Left ventricle myocardium inferior (tissue), 1 donor: ENCODE results near the gene CMKLR1. TPM values are rescaled to one million over a fixed set of nuclear protein-coding genes. Genes with fewer than 3 reads are reported as not detected.

ENCODE experiments used
- DNase-seq: peaks from one replicate; pipeline ENCODE4 v3.0.0-alpha.2; 2020
- H3K27ac ChIP-seq: fragments of 200-600 bp; replicated peaks from 2 replicates; pipeline ENCODE4 v1.8.0; 2021
- H3K27me3 ChIP-seq: fragments of 200-600 bp; 2 replicates; pipeline ENCODE4 v1.8.0; 2021; ENCODE audit warnings: low read depth
- H3K36me3 ChIP-seq: fragments of 200-600 bp; 2 replicates; pipeline ENCODE4 v1.8.0; 2021
- H3K4me1 ChIP-seq: fragments of 200-600 bp; 2 replicates; pipeline ENCODE4 v1.8.0; 2021
- H3K4me3 ChIP-seq: fragments of 200-600 bp; 2 replicates; pipeline ENCODE4 v1.8.0; 2021; ENCODE audit warnings: mild to moderate bottlenecking, moderate library complexity
- H3K9me3 ChIP-seq: fragments of 200-600 bp; replicated peaks from 2 replicates; pipeline ENCODE4 v1.8.0; 2021
- intact Hi-C: fragments of 100-400 bp; cut with micrococcal nuclease; formaldehyde crosslinking; loops from one replicate; pipeline ENCODE4 v1.11.0; 2022
- total RNA-seq: library from RNA; stranded (reverse); fragmentation: NEBNext Ultra II Directional; extraction: Animal tissue kit (Norgen Biotek cat#: 25700); gene quantifications from one replicate; pipeline ENCODE4 v1.2.1, GENCODE V29; 2021
- TF ChIP-seq, protein P1 (sequence below): fragments of 200-600 bp; IDR thresholded peaks from 2 replicates; pipeline ENCODE4 v1.8.0; 2021; ENCODE audit warnings: antibody characterized with exemption, mild to moderate bottlenecking, borderline replicate concordance
- donor health status: DM: no; HTN: yes; CAD: no; lungs with severe emphysema.

CMKLR1 gene
- total RNA-seq, 1 donor from 2014 or later = 5.7 TPM

DNA sequence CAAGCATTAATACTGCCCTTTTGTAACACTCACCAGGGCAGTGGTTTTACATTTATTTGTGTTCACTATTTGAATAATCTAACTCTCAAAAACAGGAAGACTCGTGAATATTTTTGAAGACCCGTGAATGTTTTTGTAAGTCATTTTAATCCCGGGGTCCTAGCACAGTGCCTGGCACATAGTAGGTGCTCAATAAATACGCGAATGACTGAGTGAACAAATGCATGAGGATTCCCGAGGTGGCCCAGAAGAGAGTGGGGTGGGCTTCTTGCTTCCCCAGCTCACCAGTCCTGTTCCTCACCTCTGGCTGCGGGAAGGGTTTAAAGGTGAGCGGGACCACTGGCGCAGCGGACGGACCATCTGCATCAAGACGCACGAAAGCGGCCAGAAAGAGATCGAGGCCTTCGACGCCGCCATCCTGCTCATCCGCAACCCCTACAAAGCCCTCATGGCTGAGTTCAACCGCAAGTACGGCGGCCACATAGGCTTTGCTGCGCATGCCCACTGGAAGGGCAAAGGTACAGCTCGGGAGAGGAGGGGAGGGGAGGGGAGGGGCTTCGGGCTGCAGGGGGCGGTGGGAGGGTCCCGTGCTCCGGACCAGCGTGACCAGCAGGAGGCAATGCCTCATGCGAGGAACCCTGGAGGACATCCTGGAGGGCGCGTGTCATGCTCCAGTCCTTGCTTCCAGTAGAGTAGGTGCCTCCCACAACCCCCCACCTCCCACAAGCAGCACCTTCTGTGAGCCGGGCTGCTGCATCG, 98.9 kb downstream of the CMKLR1 start:
- intact Hi-C loops = no loop called here
- Histone ChIP-seq H3K9me3 (peaks cover 12% of the 10 kb centered on the region), H3K36me3 (no peaks in the 10 kb centered on the region), H3K4me3 (no peak overlapping the region), H3K4me1 (no peaks in the 10 kb centered on the region), H3K27ac (no peak overlapping the region), H3K27me3 (peaks cover 55% of the 10 kb centered on the region)
- TF ChIP-seq, protein P1, sequence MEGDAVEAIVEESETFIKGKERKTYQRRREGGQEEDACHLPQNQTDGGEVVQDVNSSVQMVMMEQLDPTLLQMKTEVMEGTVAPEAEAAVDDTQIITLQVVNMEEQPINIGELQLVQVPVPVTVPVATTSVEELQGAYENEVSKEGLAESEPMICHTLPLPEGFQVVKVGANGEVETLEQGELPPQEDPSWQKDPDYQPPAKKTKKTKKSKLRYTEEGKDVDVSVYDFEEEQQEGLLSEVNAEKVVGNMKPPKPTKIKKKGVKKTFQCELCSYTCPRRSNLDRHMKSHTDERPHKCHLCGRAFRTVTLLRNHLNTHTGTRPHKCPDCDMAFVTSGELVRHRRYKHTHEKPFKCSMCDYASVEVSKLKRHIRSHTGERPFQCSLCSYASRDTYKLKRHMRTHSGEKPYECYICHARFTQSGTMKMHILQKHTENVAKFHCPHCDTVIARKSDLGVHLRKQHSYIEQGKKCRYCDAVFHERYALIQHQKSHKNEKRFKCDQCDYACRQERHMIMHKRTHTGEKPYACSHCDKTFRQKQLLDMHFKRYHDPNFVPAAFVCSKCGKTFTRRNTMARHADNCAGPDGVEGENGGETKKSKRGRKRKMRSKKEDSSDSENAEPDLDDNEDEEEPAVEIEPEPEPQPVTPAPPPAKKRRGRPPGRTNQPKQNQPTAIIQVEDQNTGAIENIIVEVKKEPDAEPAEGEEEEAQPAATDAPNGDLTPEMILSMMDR = no peak
- no peak for DNase-seq

DNA sequence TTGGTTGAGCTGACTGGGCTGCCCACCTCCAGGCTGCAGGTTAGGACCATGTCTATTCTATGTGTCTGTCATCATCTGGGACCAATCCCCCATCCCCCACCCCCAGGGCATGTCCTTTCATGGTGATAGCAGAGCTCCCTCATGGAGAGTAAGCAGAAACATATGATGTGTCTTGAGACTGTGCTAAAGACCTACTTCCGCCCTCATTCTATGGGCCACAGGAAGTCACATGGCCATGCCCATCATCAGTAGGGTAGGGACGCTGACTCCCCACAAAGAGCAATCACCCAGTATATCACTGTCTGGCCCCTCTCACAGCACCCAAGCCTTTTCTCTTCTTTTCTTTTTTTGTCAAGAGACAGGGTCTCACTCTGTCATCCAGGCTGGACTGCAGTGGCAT, 99.7 kb downstream of the CMKLR1 start:
- no peak for DNase-seq
- H3K9me3 ChIP-seq = peaks cover 12% of the 10 kb centered on the region
- H3K36me3 ChIP-seq = no peaks in the 10 kb centered on the region
- TF ChIP-seq, protein P1 = no peak
- no peak overlapping the region for H3K27ac ChIP-seq
- intact Hi-C loops = no loop called here
- no peak overlapping the region for H3K4me3 ChIP-seq
- H3K4me1 ChIP-seq = no peaks in the 10 kb centered on the region
- peaks cover 55% of the 10 kb centered on the region for H3K27me3 ChIP-seq

DNA sequence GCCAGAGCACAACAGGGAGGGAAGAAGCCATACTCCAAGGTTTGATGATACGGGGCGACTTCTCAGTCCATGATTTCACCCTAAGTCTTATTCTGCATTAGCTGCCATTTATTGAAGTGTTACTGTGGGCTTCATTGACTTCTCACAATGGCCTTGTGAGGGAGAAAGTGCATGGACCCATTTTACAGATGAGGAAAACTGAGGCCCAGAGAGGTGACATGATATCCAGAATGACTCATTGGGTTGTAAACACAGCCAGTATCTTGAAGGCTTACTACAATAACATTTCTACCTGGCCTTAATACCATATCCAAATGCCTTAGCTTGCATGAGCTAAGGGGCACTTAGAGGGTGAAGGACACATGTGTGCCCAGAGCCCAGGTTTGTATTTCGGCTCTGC, 100.6 kb downstream of the CMKLR1 start:
- peaks cover 12% of the 10 kb centered on the region for H3K9me3 ChIP-seq
- no peaks in the 10 kb centered on the region for H3K36me3 ChIP-seq
- intact Hi-C loops = no loop called here
- H3K27me3 ChIP-seq = peaks cover 55% of the 10 kb centered on the region
- TF ChIP-seq, protein P1 = no peak
- no peak overlapping the region for H3K4me3 ChIP-seq
- no peaks in the 10 kb centered on the region for H3K4me1 ChIP-seq
- DNase-seq = no peak
- no peak overlapping the region for H3K27ac ChIP-seq

Other genes with a start within 250 kb of the CMKLR1 start
- gene WSCD2, start 210.0 kb downstream of the CMKLR1 start, total RNA-seq = 0.14 TPM
- 4.2 TPM for gene FICD, start 176.0 kb upstream of the CMKLR1 start, total RNA-seq
- 24.9 TPM for gene SART3, start 221.9 kb upstream of the CMKLR1 start, total RNA-seq
- gene ISCU, start 223.3 kb upstream of the CMKLR1 start, total RNA-seq = 560 TPM